ENCODE measurements around the gene ASB2. TPM values are rescaled to one million over a fixed set of nuclear protein-coding genes. Genes with fewer than 3 reads are reported as not detected.

The ASB2 gene
- polyA plus RNA-seq, 1 of the 3 experiments (the other 2 are of a cell fraction): 0.15 TPM

GRCh38 chr14:93897476-93897845 is 78.9 kb downstream of the ASB2 start:
- no peaks in the 10 kb centered on the region for H3K9me2 ChIP-seq
- H3K4me2 ChIP-seq: no peak overlapping the region
- peak overlapping the region in 1 of 2 experiments; percentile 53; a peak in 2 of 4 replicates for H3K27ac ChIP-seq (ENCODE audit: low read depth in 2 of 2, low read length in 1 of 2)
- H2AFZ ChIP-seq (ENCODE audit: low read depth): no peak overlapping the region
- peaks cover 0 to 45% of the 10 kb centered on the region in 2 experiments; a peak in 2 of 4 replicates for H3K4me1 ChIP-seq (ENCODE audit: control insufficient read depth in 1 of 2, insufficient read depth in 2 of 2, low read depth in 1 of 2, low read length in 1 of 2)
- no peak overlapping the region for H3K4me3 ChIP-seq (ENCODE audit: low read depth in 2 of 2, low read length in 1 of 2)
- no peaks in the 10 kb centered on the region for H4K20me1 ChIP-seq (ENCODE audit: insufficient read depth)
- no peaks in the 10 kb centered on the region for H3F3A ChIP-seq (replicated peaks; ENCODE audit: insufficient read depth)
- ChIA-PET CTCF (interaction anchor here (0.8 to 22.1 kb wide), 10 partner anchors 9 to 243 kb away, joined by 3 to 349 read pairs (median 4); partner anchors contain the start of gene PRIMA1), POLR2A (no interaction called here)
- no peaks in the 10 kb centered on the region; the same call in 1 of the 2 replicates for H3K27me3 ChIP-seq (ENCODE audit: insufficient read depth)
- H3K9me3 ChIP-seq: no peaks in the 10 kb centered on the region
- DNase-seq: no peak
- no peak for TF ChIP-seq POLR2AphosphoS5 (IDR thresholded peaks at IDR 0.05; ENCODE audit: low read depth, low read length)
- TF ChIP-seq GATA2 (CRISPR knock-in tag; IDR thresholded peaks at IDR 0.05): peak; percentile 74
- no peak for TF ChIP-seq EZH2phosphoT487 (IDR thresholded peaks at IDR 0.05; ENCODE audit: borderline replicate concordance, low read depth)
- H3K79me2 ChIP-seq (ENCODE audit: insufficient read depth): no peaks in the 10 kb centered on the region
- WGBS (ENCODE audit: low lambda C conversion rate): 50% methylated on average over 5 of the region's 5 CpGs
- H3K36me3 ChIP-seq (replicated peaks in 1 of 2; ENCODE audit: control insufficient read depth in 1 of 2, insufficient read depth in 2 of 2, low read length in 1 of 2): no peaks in the 10 kb centered on the region
- no peak overlapping the region for H3K9ac ChIP-seq

- Histone ChIP-seq H3K36me3 (replicated peaks in 1 of 2; ENCODE audit: control insufficient read depth in 1 of 2, insufficient read depth in 2 of 2, low read length in 1 of 2) (no peaks in the 10 kb centered on the region), H3F3A (replicated peaks; ENCODE audit: insufficient read depth) (no peaks in the 10 kb centered on the region), H3K4me3 (ENCODE audit: low read depth in 2 of 2, low read length in 1 of 2) (no peak overlapping the region), H4K20me1 (ENCODE audit: insufficient read depth) (no peaks in the 10 kb centered on the region), H3K79me2 (ENCODE audit: insufficient read depth) (no peaks in the 10 kb centered on the region), H3K9ac (no peak overlapping the region), H3K27me3 (ENCODE audit: insufficient read depth) (no peaks in the 10 kb centered on the region; the same call in 1 of the 2 replicates), H3K4me2 (no peak overlapping the region), H3K27ac (ENCODE audit: low read depth in 2 of 2, low read length in 1 of 2) (peak overlapping the region in 1 of 2 experiments; percentile 99; a peak in 2 of 4 replicates), H3K9me2 (no peaks in the 10 kb centered on the region), H2AFZ (ENCODE audit: low read depth) (no peak overlapping the region), H3K9me3 (no peaks in the 10 kb centered on the region), H3K4me1 (ENCODE audit: control insufficient read depth in 1 of 2, insufficient read depth in 2 of 2, low read depth in 1 of 2, low read length in 1 of 2) (peaks cover 0 to 56% of the 10 kb centered on the region in 2 experiments; a peak in 2 of 4 replicates)
- TF ChIP-seq CHD2 (IDR thresholded peaks at IDR 0.05; ENCODE audit: low read length, partially characterized antibody) (peak; percentile 41), MXI1 (IDR thresholded peaks at IDR 0.05; ENCODE audit: low read depth, low read length) (peak; percentile 62; the same call in 1 of the 2 replicates), RCOR1 (IDR thresholded peaks at IDR 0.05; ENCODE audit: low read length) (no peak)
- ChIA-PET CTCF (interaction anchor here (0.6 to 22.1 kb wide), 7 partner anchors 9 to 241 kb away, joined by 3 to 349 read pairs (median 6); partner anchors contain the start of gene PRIMA1), POLR2A (interaction anchor here (1.1 to 1.5 kb wide), 4 partner anchors 8 to 241 kb away, joined by 3 to 5 read pairs (median 3); no protein-coding TSS in a partner anchor)
- 72% methylated on average over 9 of the region's 9 CpGs for WGBS (ENCODE audit: low lambda C conversion rate)
- peak; percentile 70 for DNase-seq
Observed at GRCh38 chr14:93895023-93895604, 81.3 kb downstream of the ASB2 start.

DNA sequence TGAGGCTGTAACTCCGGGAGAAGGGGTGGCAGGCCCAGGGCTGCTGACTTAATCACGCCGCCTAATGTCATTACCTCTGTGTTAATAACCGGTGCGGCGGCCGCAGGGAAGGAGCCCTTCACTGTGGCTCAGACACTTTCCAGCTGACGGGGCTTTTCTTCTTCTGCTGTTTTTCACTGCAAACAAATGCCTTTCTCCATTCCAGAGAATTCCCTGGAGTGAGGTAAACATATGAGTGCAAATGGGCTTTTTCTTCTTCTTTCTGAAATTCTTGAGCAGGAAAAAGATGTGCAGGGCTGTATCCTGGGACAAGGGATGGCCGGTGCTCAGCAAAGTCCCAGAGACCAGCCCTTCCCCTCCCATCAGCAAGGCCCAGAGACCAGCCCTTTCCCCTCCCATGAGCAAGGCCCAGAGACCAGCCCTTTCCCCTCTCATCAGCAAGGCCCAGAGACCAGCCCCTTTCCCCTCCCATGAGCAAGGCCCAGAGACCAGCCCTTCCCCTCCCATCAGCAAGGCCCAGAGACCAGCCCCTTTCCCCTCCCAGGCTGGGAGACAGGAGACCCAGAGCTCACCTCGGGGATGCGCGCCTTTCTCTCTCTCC is 82.6 kb downstream of the ASB2 start:
- ChIA-PET CTCF (interaction anchor here (0.6 to 22.1 kb wide), 33 partner anchors 10 to 245 kb away, joined by 3 to 349 read pairs (median 4); partner anchors contain the start of gene PRIMA1), POLR2A (interaction anchor here (0.6 to 1.5 kb wide), 6 partner anchors 10 to 576 kb away, joined by 3 to 5 read pairs (median 3); no protein-coding TSS in a partner anchor)
- Histone ChIP-seq H3K4me1 (ENCODE audit: control insufficient read depth in 1 of 2, insufficient read depth in 2 of 2, low read depth in 1 of 2, low read length in 1 of 2) (peaks cover 0 to 62% of the 10 kb centered on the region in 2 experiments; a peak in 2 of 4 replicates), H3F3A (replicated peaks; ENCODE audit: insufficient read depth) (no peaks in the 10 kb centered on the region), H3K9ac (no peak overlapping the region), H3K4me2 (no peak overlapping the region), H3K27me3 (ENCODE audit: insufficient read depth) (no peaks in the 10 kb centered on the region; the same call in 1 of the 2 replicates), H4K20me1 (ENCODE audit: insufficient read depth) (no peaks in the 10 kb centered on the region), H3K79me2 (ENCODE audit: insufficient read depth) (no peaks in the 10 kb centered on the region), H3K4me3 (ENCODE audit: low read depth in 2 of 2, low read length in 1 of 2) (peak overlapping the region in 1 of 2 experiments; percentile 25; a peak in 1 of 4 replicates), H3K36me3 (replicated peaks in 1 of 2; ENCODE audit: control insufficient read depth in 1 of 2, insufficient read depth in 2 of 2, low read length in 1 of 2) (no peaks in the 10 kb centered on the region), H3K9me3 (no peaks in the 10 kb centered on the region), H3K27ac (ENCODE audit: low read depth in 2 of 2, low read length in 1 of 2) (peak overlapping the region in 1 of 2 experiments; percentile 99; a peak in 2 of 4 replicates), H2AFZ (ENCODE audit: low read depth) (no peak overlapping the region), H3K9me2 (no peaks in the 10 kb centered on the region)
- DNase-seq: peak; percentile 62
- WGBS (ENCODE audit: low lambda C conversion rate): 42% methylated on average over 12 of the region's 12 CpGs
- no peak for TF ChIP-seq CHD2 (IDR thresholded peaks at IDR 0.05; ENCODE audit: low read length, partially characterized antibody)
- TF ChIP-seq TCF12 (IDR thresholded peaks at IDR 0.05): no peak
- TF ChIP-seq RCOR1 (IDR thresholded peaks at IDR 0.05; ENCODE audit: low read length): peak; percentile 25; the same call in 1 of the 2 replicates
- TF ChIP-seq ELF1 (IDR thresholded peaks at IDR 0.05): no peak
- no peak for TF ChIP-seq YY1 (IDR thresholded peaks at IDR 0.05; ENCODE audit: low read depth)
- TF ChIP-seq RFX5 (IDR thresholded peaks at IDR 0.05; ENCODE audit: low read length): no peak
- no peak for TF ChIP-seq USF2 (IDR thresholded peaks at IDR 0.05; ENCODE audit: borderline replicate concordance, low read depth, low read length)
- no peak for TF ChIP-seq USF1 (IDR thresholded peaks at IDR 0.05; ENCODE audit: borderline replicate concordance, low read depth)
- peak; percentile 36 for TF ChIP-seq MXI1 (IDR thresholded peaks at IDR 0.05; ENCODE audit: low read depth, low read length)
- no peak for TF ChIP-seq GABPA (IDR thresholded peaks at IDR 0.05; ENCODE audit: low read depth)
- no peak for TF ChIP-seq FOXM1 (IDR thresholded peaks at IDR 0.05; ENCODE audit: low read depth)
- TF ChIP-seq FOXJ3 (CRISPR knock-in tag; IDR thresholded peaks at IDR 0.05): peak; percentile 81
- TF ChIP-seq, protein P1, sequence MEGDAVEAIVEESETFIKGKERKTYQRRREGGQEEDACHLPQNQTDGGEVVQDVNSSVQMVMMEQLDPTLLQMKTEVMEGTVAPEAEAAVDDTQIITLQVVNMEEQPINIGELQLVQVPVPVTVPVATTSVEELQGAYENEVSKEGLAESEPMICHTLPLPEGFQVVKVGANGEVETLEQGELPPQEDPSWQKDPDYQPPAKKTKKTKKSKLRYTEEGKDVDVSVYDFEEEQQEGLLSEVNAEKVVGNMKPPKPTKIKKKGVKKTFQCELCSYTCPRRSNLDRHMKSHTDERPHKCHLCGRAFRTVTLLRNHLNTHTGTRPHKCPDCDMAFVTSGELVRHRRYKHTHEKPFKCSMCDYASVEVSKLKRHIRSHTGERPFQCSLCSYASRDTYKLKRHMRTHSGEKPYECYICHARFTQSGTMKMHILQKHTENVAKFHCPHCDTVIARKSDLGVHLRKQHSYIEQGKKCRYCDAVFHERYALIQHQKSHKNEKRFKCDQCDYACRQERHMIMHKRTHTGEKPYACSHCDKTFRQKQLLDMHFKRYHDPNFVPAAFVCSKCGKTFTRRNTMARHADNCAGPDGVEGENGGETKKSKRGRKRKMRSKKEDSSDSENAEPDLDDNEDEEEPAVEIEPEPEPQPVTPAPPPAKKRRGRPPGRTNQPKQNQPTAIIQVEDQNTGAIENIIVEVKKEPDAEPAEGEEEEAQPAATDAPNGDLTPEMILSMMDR (IDR thresholded peaks at IDR 0.05): no peak
- no peak for TF ChIP-seq JUND (IDR thresholded peaks at IDR 0.05)

All from SK-N-SH (cell line).